Left renal pelvis (tissue), 4 donors: Measurements from ENCODE around the gene PPP1R37. TPM values are rescaled to one million over a fixed set of nuclear protein-coding genes. Genes with fewer than 3 reads are reported as not detected.
A peak's percentile ranks its signal among the peaks of the same experiment; 100 is the strongest.

Experiments used
- DNase-seq, 4 donors: peaks; one replicate each; pipeline ENCODE4 v3.0.0-alpha.2; 2013; ENCODE audit warnings: low read depth in 4 of 4, low spot score in 3 of 4
- polyA plus RNA-seq, 4 donors: library from polyadenylated mRNA; unstranded; fragments of 120-200 nt; gene quantifications; one replicate each; pipeline ENCODE4 v1.2.1, GENCODE V29; 2013; ENCODE audit not compliant: insufficient read length in 4 of 4

PPP1R37 gene, protein sequence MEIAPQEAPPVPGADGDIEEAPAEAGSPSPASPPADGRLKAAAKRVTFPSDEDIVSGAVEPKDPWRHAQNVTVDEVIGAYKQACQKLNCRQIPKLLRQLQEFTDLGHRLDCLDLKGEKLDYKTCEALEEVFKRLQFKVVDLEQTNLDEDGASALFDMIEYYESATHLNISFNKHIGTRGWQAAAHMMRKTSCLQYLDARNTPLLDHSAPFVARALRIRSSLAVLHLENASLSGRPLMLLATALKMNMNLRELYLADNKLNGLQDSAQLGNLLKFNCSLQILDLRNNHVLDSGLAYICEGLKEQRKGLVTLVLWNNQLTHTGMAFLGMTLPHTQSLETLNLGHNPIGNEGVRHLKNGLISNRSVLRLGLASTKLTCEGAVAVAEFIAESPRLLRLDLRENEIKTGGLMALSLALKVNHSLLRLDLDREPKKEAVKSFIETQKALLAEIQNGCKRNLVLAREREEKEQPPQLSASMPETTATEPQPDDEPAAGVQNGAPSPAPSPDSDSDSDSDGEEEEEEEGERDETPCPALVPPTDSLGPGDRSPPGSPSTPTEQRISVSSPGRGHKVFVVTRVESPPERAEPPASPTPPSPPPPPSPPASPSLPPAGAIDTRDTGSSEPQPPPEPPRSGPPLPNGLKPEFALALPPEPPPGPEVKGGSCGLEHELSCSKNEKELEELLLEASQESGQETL
- polyA plus RNA-seq: 10 to 100 TPM; 15.2 to 38.9 (median 26.5) TPM

DNA sequence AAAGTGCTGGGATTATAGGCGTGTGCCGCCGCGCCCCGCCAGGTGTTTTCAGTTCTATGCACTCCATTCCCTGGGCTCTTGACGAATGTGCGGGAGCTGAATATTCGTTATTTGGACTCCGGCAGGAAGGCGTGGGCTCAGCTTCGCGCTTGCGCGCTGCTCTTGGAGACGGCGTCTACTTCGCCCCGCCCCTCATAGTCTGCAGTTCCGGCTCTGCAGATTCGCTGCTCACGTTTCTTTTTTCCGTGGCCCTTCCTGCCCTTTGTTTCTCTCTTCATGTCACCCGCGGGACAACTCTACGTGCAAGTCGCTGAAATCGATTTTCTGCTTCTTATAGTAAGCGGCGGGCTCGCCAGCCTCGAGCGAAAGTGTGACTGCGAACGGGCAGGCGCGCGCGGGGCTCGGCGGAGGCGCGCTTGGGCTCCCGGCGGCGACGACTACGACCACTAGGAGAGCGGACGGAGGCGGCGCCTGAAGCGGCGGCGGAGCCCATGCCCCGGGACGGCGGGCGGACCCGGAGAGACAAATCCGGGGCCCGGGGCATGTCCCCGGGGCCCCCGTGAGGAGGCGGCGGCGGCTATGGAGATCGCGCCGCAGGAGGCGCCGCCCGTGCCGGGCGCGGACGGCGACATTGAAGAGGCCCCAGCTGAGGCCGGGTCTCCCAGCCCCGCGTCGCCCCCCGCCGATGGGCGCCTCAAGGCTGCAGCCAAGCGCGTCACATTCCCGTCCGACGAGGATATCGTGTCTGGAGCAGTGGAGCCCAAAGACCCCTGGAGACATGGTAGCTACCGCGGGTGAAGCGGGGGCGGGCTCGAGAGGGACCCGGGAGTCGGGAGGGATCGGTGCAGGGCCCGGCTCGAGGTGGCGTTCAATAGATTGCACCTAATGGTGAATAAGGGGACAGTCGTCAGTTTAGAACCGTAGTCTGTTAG is at the start of gene PPP1R37:
TSS of gene PPP1R37 (plus strand) at position 433 of the 932 bp plus-strand sequence. CDS start at position 580, 147 bp downstream.
- peak; percentile 94 to 98 (median 96) for DNase-seq

DNA sequence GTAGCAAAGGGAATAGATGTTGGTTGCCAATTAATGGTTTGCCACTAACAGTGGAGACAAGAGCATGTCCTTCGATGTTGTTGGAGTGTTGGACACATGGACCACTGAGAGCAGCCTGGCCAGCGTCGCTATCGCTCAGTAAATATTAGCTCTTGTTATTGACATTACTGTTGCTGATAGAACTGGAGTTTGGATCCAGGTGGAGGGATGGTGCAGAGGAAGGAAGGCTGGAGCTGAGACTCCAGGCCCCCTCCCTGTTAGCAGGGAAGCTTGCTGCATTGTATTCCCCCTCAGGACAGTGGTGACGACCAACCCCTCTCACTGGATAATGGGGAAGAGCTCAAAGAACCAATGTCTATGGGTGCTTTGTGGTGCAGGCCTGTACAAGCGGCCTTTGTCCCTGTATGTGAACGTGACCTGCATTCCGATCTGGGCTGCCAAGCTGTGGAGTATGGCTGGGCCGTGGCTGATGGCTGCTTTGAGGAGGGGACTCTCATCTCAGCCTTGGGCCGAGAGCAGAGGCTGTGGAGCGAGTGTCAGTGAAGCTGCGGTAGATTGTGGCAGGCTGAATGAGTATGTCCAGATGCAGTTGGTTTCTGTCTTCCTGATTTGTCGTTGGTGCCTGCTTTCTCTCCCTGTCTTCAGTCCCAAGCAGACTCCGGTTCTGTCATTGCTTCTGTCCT is 47.2 kb upstream of the PPP1R37 start:
- DNase-seq: no peak

DNA sequence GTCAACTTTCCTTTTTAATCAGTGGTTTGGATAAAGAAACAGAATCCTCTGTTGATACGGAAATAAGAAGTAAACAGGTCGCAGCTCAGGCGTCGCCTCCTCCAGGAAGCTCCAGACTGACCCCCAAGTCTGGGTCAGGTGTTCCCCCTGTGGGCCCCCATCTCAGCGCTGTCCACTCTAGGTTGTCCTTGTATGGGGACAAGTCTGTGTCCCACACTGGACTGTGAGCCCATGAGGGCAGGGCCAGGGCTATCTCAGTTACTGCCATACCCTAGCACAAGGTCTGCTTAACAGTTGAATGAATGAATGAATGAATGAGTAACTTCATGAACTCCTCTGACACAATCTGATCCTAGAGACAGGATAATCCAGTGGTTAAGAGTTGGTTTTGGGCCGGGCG is 46.6 kb upstream of the PPP1R37 start:
- DNase-seq: no peak

DNA sequence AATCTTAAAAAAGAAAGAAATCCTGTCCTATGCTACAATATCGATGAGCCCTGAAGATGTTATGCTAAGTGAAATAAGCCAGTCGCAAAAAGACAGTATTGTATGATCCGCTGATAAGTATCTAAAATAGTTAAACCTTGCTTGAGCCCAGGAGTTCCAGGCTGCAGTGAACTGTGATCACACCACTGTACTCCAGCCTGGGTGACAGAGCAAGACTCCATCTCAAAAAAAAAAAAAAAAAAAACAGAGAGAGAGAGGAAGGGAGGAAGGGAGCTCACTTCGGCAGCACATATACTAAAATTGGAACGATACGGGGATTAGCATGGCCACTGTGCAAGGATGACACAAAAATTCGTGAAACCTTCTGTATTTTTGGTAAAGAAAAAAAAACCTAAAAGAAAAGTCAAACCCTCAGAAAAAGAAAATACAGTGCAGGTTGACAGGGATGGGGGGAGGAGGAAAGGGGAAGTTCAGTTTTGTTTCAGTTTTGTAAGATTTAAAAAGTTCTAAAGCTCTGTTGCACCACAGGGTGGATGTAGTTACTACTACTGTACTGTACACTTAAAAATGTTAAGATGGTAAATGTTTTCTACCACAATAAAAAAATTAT is 45.7 kb upstream of the PPP1R37 start:
- DNase-seq: no peak

DNA sequence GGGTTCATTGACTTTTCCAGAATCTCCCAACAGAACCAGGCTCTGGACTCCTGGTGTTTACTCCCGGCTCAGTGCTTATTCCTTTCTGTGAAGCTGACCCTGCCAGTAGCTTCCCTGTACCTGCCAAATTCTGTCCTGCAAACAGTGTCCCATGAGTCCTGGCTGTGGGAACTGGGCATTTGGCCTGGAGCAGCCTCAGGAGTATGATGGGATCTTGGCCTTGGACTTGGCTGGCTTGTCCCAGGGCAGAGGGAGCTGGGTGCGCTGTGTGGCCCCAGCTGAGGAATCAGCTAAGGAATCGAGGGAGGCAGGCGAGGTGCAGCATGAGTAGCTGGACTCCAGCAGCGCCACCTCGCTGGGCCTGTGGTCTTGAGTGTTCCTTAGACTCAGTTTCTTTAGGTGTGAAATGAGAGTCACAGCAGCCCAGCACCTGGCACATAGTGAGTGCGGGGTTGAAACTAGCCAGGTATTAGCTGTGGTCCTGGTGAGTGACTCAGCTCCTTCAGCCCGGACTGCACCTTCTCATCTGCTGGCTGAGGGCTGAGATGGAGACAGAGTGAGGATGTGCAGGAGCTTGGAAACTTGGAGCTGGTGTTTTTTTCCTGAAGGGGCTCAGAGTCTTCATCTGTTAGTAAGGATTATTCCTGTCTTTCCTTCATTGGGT is 43.8 kb upstream of the PPP1R37 start:
- no peak for DNase-seq

DNA sequence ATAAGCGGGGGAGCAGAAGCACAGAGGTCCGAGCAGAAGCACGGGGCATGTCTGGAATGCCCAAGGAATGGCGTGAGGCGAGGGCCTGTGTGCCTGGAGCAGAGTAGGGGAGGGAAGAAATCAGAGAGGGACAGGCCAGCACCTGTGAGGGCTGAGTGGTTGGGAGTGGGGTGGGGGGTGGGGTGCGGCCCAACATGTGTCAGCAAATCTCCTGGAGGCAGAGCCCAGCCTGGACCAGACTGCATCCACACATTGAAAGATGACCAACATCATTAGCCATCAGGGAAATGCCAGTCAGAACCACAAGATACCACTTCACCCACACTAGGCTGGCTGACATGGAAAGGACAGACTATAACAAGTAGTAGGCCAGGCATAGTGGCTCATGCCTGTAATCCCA is 42.9 kb upstream of the PPP1R37 start:
- DNase-seq: no peak

DNA sequence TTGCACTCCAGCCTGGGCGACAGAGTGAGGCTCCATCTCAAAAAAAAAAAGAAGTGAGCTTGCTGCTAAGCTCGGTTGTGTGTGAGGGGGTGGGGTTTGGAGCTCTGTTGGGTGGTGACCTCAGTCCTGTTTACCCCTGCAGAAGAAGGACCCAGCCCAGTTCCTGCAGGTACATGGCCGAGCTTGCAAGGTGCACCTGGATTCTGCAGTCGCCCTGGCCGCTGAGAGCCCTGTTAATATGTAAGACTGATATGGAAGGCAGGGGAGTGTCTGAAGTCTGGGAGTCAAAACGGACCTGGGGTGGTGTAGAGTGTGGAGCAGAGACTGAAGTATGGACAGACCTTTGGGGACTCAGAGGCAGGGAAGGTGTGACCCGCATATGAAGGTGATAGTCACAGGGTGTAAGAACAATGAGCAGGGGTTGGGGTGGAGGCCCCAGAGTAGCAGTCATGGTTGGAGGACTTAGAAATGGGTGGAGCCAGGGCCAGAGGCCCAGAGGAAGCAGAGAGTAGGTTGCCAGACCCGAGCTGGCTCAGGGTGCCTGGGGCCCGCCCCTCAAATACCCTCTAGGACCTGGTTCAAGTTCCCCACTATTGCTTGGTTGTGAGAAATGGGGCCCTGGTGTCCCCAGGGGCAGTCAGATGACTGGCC is 40.9 kb upstream of the PPP1R37 start:
- no peak for DNase-seq

DNA sequence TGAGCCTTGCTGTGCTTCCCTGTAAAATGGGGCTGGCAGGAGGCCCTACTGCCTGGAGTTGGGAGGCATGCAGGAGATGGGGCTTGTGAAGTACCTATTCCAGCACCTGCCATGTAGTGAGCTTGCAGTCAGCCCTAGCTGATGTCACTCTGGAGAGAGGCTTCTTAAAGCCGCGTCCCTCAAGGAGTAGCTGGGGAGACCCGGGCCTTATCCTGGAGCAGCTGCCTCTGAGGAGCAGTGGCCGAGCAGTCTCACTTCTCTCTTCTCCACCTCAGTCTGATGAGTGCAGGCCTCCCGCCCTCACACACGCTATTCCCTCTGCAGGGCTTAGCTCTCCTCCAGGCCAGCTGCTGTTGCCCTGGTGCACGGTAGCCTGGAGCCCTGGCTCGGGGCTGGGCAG is 36.1 kb upstream of the PPP1R37 start:
- DNase-seq: no peak

DNA sequence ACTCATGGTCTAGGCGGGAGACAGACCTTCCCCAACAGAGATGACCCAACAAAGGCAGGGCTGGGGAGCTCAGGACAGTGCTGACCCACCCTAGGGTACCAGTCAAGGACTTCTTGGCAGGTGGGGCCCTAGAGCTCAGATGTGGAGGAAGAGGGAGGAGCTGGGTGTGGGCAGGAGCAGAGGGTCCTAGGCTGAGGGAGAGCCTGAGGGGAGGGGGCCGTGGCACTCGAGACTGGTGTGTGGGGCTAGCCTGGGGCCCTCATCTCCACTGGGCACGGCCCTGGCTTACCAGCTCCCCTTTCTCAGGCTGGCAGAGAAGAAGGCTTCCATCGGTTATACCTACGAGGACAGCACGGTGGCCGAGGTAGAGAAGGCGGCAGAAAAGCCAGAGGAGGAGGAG is 35.5 kb upstream of the PPP1R37 start:
- no peak for DNase-seq

DNA sequence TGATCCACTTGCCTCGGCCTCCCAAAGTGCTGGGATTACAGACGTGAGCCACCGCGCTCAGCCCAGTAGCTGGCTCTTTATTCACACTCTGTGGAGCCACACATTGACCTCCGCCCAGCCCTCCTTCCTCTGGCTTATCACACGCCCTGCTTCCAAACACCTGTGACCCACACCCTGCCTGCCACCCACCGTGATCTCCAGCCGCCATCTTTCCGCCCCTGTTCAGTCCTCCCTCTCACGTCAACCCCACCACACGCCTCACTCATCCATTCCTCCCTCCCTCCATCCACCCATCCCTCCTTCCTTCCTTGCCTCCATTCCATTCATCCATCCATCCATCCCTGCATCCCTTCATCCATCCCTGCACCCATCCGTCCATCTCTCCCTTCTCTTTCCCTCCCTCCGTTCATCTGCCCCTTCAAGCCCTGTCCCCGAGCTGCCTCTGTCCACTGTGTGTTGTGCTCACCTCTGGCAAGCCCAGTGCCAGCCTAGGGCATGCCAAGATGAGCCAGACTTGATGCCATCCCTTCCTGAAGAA is 34.3 kb upstream of the PPP1R37 start:
- DNase-seq: no peak

DNA sequence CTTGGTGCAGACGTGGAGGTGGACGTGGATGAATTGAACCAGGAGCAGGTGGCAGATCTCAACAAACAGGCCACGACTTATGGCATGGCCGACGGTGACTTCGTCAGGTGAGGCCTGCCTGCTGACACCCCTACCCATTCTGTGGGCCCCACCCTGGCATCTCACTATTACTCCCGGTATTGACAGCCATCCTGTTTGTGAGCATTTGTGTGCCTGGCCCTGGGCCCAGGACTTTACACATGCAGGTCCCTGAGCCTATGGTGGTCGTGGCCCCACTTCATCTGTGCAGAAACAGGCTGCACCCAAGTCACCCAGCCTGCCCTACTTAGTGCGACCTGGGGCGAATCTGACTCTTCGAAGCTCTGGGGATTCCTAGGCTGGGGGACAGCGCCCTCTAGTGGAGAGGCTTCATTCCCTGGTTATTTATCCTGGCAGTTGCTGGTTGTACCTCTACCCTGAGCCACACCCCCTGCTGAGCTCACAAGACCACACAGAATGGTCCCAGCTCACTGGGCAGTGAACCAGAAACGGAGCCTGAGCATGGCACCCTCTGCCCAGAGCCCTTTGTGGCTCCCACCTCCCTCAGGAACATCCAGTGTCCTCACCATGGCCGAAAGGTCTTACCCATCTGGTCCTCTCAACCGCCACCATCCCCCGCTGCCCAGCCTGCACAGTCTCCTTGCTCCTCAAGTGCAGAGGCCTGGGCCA is 33.6 kb upstream of the PPP1R37 start:
- no peak for DNase-seq

DNA sequence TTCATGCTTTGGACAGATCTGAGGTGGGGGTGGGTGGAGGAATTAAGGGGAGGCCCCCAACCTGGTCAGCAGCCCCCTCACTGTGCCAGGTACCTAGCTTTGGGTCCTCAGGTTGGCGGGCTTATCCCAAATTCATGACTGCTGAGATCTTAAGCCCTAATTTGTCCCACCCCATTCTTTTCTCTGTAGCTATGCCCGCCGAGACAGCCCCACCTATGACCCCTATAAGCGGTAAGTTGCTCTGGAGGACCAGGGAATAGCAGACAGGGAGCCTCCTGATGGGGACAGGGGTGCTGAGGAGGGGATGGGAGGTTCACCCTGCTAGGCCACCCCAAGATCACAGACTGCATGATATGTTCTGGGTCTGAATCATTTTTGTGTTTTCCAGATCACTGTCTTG is 31.0 kb upstream of the PPP1R37 start:
- DNase-seq: no peak

DNA sequence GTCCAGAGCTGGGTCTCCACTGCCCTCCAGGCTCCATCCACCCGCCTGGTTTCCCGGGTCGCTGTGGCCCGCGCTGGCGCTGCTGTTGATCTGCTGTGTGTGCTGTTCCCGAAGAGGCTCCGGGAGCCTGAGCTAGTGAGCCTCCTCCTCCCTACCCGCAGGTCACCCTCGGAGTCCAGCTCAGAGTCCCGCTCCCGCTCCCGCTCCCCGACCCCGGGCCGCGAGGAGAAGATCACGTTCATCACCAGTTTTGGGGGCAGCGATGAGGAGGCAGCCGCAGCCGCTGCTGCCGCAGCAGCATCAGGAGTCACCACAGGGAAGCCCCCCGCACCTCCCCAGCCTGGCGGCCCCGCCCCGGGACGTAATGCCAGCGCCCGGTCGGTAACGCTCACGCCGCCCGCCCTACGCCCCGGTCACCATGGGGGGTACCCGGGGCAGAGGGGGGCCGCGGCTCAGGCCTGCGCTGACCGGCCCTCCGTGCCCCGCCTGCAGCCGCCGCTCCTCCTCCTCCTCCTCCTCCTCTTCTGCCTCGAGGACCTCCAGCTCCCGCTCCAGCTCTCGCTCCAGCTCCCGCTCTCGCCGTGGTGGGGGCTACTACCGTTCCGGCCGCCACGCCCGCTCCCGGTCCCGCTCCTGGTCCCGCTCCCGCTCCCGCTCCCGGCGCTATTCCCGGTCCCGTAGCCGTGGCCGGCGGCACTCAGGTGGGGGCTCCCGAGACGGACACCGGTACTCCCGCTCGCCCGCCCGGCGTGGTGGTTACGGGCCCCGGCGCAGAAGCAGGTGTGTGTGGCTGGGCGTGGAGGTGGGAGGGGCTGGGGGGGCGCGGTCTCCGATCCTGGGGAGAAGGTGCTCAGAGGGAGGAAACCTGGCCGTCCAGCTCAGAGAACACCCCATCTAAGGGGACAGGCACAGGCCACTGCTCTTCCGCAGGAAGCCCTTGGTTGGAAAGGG is 28.9 kb upstream of the PPP1R37 start:
- DNase-seq: no peak

DNA sequence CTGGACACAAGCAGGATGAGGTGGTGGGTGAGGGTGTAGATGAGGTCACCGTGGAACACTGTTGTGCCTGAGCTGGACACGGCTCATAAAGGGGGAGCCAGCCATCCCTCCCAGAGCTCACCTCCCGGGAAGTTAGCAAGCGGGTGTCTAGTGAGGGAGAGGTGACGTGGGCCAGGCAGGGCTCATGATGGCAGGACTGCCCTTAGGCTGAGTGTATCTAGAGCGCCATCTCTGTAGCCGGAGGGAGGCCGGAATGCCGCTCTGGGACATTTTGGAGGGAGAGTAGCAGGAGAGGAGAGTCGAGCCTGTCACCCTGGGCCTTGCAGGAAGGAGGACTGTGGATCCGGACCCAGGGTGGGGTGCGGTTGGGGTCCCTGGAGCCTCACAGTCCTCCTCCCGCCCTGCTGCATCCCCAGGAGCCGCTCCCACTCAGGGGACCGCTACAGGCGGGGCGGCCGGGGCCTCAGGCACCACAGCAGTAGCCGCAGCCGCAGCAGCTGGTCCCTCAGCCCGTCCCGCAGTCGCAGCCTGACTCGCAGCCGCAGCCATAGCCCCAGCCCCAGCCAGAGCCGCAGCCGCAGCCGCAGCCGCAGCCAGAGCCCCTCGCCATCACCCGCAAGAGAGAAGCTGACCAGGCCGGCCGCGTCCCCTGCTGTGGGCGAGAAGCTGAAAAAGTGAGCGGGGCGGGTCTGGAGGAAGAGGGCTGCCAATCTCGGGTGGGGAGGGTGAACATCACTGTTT is 25.9 kb upstream of the PPP1R37 start:
- no peak for DNase-seq

DNA sequence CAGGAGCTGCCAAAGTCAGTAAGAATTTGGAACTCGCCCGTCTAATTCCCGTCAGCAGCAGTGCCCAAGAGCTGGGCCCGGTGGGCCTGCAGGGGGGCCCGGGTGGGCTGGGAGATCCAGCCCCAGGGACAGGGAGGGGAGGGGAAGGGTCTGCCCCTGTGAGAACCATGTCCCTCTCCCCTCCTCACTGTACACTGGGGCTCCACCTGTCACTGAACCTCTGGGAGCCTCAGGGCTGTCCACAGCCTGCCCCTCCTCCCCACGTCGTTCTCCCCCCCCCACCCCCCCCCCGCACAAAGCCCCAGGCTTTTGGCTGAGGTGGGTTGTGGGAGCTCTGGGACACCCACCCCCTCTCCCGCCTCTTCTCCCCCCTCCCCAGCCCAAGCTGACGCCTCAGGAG is 24.9 kb upstream of the PPP1R37 start:
- DNase-seq: no peak

DNA sequence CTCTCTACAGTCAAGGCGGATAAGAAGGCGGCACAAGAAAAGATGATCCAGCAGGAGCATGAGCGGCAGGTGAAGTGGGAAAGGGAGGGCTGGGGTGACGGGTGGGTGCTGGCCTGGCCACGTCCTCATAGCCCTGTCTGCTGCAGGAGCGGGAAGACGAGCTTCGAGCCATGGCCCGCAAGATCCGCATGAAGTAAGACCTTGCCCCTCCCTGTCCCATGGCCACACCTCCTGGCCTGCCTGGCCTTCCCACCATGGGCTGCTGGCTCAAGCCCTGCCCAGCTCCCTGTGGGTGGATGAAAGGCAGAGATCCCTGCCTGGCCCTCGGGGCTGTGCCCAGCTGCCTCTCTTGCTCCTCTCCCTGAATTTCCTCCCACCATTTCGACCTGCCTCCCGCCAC is 23.9 kb upstream of the PPP1R37 start:
- no peak for DNase-seq
